Raji (cell line): ENCODE measurements around the gene CFAP54.

Experiments used
- POLR2A ChIP-seq: IDR thresholded peaks from 2 replicates; pipeline ENCODE4 v1.6.1; 2011; ENCODE audit warnings: low read depth, low read length, control low read depth; ENCODE audit not compliant: insufficient read depth

CFAP54 gene

DNA sequence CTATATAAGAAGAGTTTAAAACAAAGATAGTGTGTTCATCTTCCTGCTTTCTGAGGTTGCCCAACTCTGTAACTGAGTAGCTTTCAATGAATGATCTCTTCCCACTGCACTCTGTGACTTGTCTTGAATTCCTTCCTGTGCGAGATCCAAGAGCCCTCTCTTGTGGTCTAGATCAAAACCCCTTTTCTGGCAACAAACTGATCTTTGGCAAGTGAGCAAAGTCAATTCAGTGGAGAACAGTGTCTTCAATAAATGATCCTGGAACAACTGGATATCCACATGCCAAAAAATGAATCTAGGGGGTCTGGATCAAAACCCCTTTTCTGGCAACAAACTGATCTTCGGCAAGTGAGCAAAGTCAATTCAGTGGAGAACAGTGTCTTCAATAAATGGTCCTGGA, 8.5 kb downstream of the CFAP54 start:
- TF ChIP-seq POLR2A, result no peak

GRCh38 chr12:96500693-96501092, 11.3 kb downstream of the CFAP54 start:
- no peak for TF ChIP-seq POLR2A

GRCh38 chr12:96501133-96501761, 11.9 kb downstream of the CFAP54 start:
- peak; percentile 33; the same call in 1 of the 2 replicates for TF ChIP-seq POLR2A

- TF ChIP-seq POLR2A, result no peak
Measured at GRCh38 chr12:96501908-96502307, 12.5 kb downstream of the CFAP54 start.

DNA sequence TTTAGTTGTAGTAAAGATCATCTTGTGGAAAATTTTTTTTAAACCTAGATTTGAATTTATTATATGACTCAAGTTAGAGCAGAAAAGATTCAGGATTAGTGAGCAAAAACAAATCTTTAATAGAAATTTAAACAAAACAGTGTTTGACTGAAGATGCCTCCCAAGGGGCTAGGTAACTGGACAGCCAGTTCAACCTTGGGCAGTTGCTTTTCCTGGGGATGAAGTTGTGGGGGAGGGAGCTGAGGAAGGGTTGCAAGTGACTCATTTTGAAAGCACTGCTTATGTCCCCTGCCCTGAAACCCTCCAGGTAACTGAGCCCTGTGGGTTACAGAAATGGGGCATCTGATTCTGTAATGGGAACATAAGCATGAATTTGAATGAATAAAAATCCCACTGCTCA, 13.1 kb downstream of the CFAP54 start:
- TF ChIP-seq POLR2A, result no peak

- no peak for TF ChIP-seq POLR2A
Measured at GRCh38 chr12:96502949-96503532, 13.7 kb downstream of the CFAP54 start.

- TF ChIP-seq POLR2A, result no peak
Measured at GRCh38 chr12:96503976-96504375, 14.6 kb downstream of the CFAP54 start.

DNA sequence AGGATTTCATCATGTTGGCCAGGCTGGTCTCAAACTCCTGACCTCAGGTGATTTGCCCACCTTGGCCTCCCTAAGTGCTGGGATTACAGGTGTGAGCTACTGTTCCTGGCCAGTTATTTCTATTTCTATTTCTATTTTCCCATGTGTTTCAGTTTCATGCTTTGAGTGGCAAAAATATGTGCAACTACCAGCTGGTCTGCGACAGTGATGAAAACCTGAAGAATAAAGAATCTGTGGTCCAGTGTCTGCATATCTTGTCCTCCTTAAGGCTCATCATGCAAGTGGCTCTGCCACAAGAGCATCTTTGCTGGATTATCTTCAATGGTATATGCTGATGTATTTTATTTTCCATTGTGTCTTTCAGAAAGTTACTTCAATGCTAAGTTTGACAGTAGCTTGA, 17.4 kb downstream of the CFAP54 start:
- TF ChIP-seq POLR2A, result no peak

- no peak for TF ChIP-seq POLR2A
Measured at GRCh38 chr12:96510306-96510764, 21.0 kb downstream of the CFAP54 start.

DNA sequence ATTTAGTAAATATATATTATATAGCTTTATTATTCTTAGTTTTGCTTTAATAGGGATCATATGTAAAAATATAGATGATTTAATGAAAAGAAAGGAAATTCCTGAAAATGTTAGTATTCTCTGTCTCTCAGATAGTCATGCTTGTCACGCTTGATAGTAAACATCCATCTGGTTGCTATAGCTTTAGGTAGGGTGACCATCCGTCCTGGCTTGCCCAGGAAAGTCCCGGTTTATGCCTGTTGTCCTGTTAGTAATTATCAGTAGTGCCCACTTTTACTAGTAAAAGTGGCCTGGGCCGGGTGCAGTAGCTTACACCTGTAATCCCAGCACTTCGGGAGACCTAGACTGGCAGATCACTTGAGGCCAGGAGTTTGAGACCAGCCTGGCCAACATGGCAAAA, 23.8 kb downstream of the CFAP54 start:
- TF ChIP-seq POLR2A, result no peak

GRCh38 chr12:96513681-96514080, 24.3 kb downstream of the CFAP54 start:
- TF ChIP-seq POLR2A, result no peak

DNA sequence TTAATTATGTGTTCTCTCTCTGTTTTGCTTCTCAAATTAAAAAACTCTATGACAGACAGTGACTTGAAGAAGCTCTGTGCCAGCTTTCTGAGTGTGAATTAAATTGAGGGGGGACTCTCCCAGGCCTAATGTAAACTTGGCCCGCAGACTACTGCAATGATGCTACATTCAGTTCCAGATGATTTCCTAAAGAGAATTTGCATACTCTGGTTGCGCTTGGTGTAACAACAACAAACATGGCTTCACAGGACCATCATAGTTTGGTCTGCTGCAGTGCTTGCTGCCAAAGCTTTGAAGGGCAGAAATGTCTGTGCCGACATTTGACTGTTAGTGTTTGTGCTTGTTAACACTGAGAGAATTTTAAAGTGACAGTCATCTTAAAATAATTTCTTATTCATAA, 25.0 kb downstream of the CFAP54 start:
- TF ChIP-seq POLR2A, result no peak

DNA sequence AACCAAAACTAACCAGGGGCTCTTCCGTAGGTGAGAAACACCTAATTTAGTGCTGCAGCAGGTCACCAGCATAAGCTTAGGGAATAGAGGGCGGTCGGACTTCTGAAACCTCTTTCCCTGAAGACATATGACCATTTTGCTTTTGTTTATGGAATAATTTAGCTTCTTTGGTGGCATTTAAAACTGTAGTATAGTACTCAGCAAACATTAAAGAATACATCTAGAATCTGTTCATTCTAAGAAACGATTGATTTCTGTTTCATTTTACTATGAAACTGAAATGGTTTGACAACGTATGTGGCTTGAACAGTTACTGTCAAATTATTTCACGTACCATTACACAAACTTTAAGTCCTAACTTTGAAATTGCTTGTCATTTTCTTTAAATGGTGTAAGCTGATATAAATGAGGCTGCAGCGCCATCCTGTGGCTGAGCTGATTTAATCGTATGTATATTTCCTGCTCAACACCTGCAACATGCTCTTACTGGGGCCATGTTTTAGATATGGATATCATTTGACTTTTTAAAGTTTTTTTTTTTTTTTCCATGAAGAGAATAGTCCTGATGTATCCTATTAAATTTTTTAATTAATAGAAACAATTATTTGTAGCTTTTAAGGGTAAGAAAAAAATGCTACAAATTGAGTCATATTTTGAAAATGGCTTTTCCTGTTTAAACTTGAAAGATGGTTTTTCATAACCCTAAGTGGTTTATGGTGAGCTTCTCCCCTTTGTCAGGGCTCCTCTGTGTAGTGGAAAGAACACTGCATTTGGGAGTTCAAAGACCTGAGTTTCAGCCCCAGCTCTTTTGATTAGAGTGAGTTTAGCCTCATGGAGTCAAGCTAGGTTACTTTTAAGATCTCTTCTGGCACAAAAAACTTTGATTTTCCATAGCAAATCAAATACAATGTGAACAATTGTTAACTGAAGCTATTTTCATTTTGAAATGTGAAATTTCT, 27.4 kb downstream of the CFAP54 start:
- no peak for TF ChIP-seq POLR2A

DNA sequence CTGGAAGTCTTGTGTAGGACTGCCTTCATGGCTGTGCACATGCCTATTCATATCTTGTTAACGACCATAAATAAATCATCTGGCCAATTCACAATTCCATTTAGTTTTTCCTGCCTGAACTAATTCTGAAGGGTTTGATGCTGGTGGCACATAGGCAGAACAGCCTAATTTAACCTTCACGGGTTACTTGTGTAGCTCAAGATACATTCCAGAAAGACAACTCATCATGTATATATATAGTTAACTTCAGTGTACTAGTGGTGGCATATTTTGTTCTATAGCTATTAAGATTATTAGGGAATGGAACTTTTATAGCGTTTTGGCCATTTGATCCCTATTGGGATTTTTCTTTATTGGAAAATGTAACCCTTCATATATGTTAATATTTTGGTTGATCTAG, 31.4 kb downstream of the CFAP54 start:
- TF ChIP-seq POLR2A, result no peak

DNA sequence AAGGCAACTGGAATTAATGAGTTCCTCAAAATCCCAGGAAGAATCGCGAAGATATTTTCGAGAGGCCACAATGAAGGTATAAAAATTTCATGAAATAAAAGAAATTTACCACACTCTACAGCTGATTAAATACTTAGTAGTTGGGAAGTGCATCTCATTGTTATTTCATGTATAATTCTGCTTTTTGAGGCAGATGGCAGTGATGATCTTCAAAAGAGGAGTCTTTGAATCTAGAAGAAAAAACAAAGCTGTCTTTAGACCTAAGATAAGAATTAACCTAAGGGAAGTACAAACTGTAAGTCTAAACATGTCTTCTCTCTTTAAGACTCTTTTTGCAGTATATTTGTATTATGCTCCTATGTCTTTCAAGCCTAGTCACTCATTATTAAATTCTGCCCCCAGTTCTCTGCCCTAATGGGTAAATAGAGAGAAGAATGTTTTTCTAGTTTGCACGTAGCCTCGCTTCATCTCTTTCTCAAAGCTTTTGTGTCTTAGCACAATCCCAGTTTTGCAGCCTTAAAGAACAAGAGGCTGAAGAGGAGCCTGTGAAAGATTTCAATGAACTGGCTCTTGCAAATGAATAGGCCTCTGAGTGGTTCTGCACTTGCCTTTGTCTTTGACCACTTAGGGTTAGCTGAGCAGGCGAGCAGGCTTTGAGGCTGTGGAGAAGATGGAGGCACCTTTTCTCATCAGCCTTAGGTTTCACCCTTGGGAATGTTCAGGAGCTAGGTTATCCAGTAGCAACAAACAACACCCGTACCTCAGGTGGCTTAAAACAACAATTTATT, 32.7 kb downstream of the CFAP54 start:
- TF ChIP-seq POLR2A, result no peak
